ENCODE measurements around the gene RSPH9.

Gene RSPH9

GRCh38 chr6:43681303-43681702 lies 36.5 kb downstream of the RSPH9 start:
- no peak for DNase-seq
- H2BK15ac ChIP-seq (replicated peaks; ENCODE audit: low read depth): no peak overlapping the region
- H2BK120ac ChIP-seq (ENCODE audit: low read depth, low read length): no peak overlapping the region
- no peak overlapping the region for H4K5ac ChIP-seq (ENCODE audit: low read length)
- H3K56ac ChIP-seq (ENCODE audit: low read length): no peak overlapping the region
- no peak overlapping the region for H4K8ac ChIP-seq (ENCODE audit: low read depth, low read length)
- peaks cover 43% of the 10 kb centered on the region for H3K79me1 ChIP-seq (ENCODE audit: low read length)
- no peak overlapping the region for H3K4ac ChIP-seq (ENCODE audit: low read depth, low read length)
- H3K9ac ChIP-seq (ENCODE audit: low read length): no peak overlapping the region
- peaks cover 13% of the 10 kb centered on the region for H3K4me1 ChIP-seq (ENCODE audit: control insufficient read depth, low read depth, low read length)
- H2AK5ac ChIP-seq (ENCODE audit: low read length): no peak overlapping the region
- whole genome bisulfite sequencing (ENCODE audit: extremely low coverage, insufficient coverage, low lambda C conversion rate): no CpG with 5 or more reads among the region's 5 CpGs
- H3K18ac ChIP-seq (ENCODE audit: low read length): no peak overlapping the region
- peaks cover under 1% of the 10 kb centered on the region for H3K36me3 ChIP-seq (ENCODE audit: control insufficient read depth, insufficient read depth, low read length)
- H3K23ac ChIP-seq (ENCODE audit: low read length): no peak overlapping the region
- no peaks in the 10 kb centered on the region for H3K27me3 ChIP-seq (ENCODE audit: insufficient read depth, low read length, poor library complexity)
- H3K79me2 ChIP-seq (ENCODE audit: control insufficient read depth, insufficient read depth, low read length): peaks cover 43% of the 10 kb centered on the region
- no peak overlapping the region for H3K4me3 ChIP-seq (ENCODE audit: low read length)
- no peak overlapping the region for H3K4me2 ChIP-seq (ENCODE audit: low read length)
- no peak overlapping the region for H3K27ac ChIP-seq (ENCODE audit: low read depth, low read length)
- no peak overlapping the region for H2BK5ac ChIP-seq (ENCODE audit: low read length)

GRCh38 chr6:43682724-43683429 lies 38.0 kb downstream of the RSPH9 start:
- Histone ChIP-seq H3K23ac (ENCODE audit: low read length) (no peak overlapping the region), H2BK120ac (ENCODE audit: low read depth, low read length) (no peak overlapping the region), H4K8ac (ENCODE audit: low read depth, low read length) (no peak overlapping the region), H2BK15ac (replicated peaks; ENCODE audit: low read depth) (no peak overlapping the region), H3K4me1 (ENCODE audit: control insufficient read depth, low read depth, low read length) (peaks cover 18% of the 10 kb centered on the region), H3K18ac (ENCODE audit: low read length) (no peak overlapping the region), H2AK5ac (ENCODE audit: low read length) (no peak overlapping the region), H3K56ac (ENCODE audit: low read length) (no peak overlapping the region), H3K36me3 (ENCODE audit: control insufficient read depth, insufficient read depth, low read length) (no peaks in the 10 kb centered on the region), H3K79me2 (ENCODE audit: control insufficient read depth, insufficient read depth, low read length) (peaks cover 55% of the 10 kb centered on the region), H3K27ac (ENCODE audit: low read depth, low read length) (no peak overlapping the region), H3K4me3 (ENCODE audit: low read length) (no peak overlapping the region), H3K27me3 (ENCODE audit: insufficient read depth, low read length, poor library complexity) (no peaks in the 10 kb centered on the region), H3K9ac (ENCODE audit: low read length) (no peak overlapping the region), H3K4ac (ENCODE audit: low read depth, low read length) (no peak overlapping the region), H2BK5ac (ENCODE audit: low read length) (no peak overlapping the region), H3K4me2 (ENCODE audit: low read length) (no peak overlapping the region), H4K5ac (ENCODE audit: low read length) (no peak overlapping the region), H3K79me1 (ENCODE audit: low read length) (peaks cover 51% of the 10 kb centered on the region)
- no CpG with 5 or more reads among the region's 8 CpGs for WGBS (ENCODE audit: extremely low coverage, insufficient coverage, low lambda C conversion rate)
- peak; percentile 39 for DNase-seq

GRCh38 chr6:43683708-43684455 lies 39.0 kb downstream of the RSPH9 start:
- Histone ChIP-seq H3K27me3 (ENCODE audit: insufficient read depth, low read length, poor library complexity) (no peaks in the 10 kb centered on the region), H2AK5ac (ENCODE audit: low read length) (no peak overlapping the region), H3K79me2 (ENCODE audit: control insufficient read depth, insufficient read depth, low read length) (peaks cover 55% of the 10 kb centered on the region), H3K23ac (ENCODE audit: low read length) (no peak overlapping the region), H3K36me3 (ENCODE audit: control insufficient read depth, insufficient read depth, low read length) (no peaks in the 10 kb centered on the region), H3K4me1 (ENCODE audit: control insufficient read depth, low read depth, low read length) (peaks cover 22% of the 10 kb centered on the region), H3K79me1 (ENCODE audit: low read length) (peaks cover 50% of the 10 kb centered on the region), H4K8ac (ENCODE audit: low read depth, low read length) (no peak overlapping the region), H3K27ac (ENCODE audit: low read depth, low read length) (no peak overlapping the region), H4K5ac (ENCODE audit: low read length) (no peak overlapping the region), H3K18ac (ENCODE audit: low read length) (no peak overlapping the region), H3K56ac (ENCODE audit: low read length) (no peak overlapping the region), H2BK5ac (ENCODE audit: low read length) (no peak overlapping the region), H3K4me2 (ENCODE audit: low read length) (no peak overlapping the region), H3K4me3 (ENCODE audit: low read length) (no peak overlapping the region), H2BK120ac (ENCODE audit: low read depth, low read length) (no peak overlapping the region), H3K9ac (ENCODE audit: low read length) (no peak overlapping the region), H3K4ac (ENCODE audit: low read depth, low read length) (no peak overlapping the region), H2BK15ac (replicated peaks; ENCODE audit: low read depth) (no peak overlapping the region)
- WGBS (ENCODE audit: extremely low coverage, insufficient coverage, low lambda C conversion rate): no CpG with 5 or more reads among the region's 1 CpG
- DNase-seq: no peak

GRCh38 chr6:43687079-43687436 lies 42.2 kb downstream of the RSPH9 start:
- no CpG with 5 or more reads among the region's 10 CpGs for WGBS (ENCODE audit: extremely low coverage, insufficient coverage, low lambda C conversion rate)
- Histone ChIP-seq H3K23ac (ENCODE audit: low read length) (peak overlapping the region; percentile 83), H3K79me2 (ENCODE audit: control insufficient read depth, insufficient read depth, low read length) (peaks cover 48% of the 10 kb centered on the region), H3K4ac (ENCODE audit: low read depth, low read length) (peak overlapping the region; percentile 60), H4K8ac (ENCODE audit: low read depth, low read length) (peak overlapping the region; percentile 87), H2BK120ac (ENCODE audit: low read depth, low read length) (no peak overlapping the region), H3K79me1 (ENCODE audit: low read length) (peaks cover 32% of the 10 kb centered on the region), H2AK5ac (ENCODE audit: low read length) (peak overlapping the region; percentile 87), H3K27ac (ENCODE audit: low read depth, low read length) (no peak overlapping the region), H3K4me1 (ENCODE audit: control insufficient read depth, low read depth, low read length) (peaks cover 22% of the 10 kb centered on the region), H3K27me3 (ENCODE audit: insufficient read depth, low read length, poor library complexity) (no peaks in the 10 kb centered on the region), H4K5ac (ENCODE audit: low read length) (peak overlapping the region; percentile 89), H2BK15ac (replicated peaks; ENCODE audit: low read depth) (no peak overlapping the region), H3K9ac (ENCODE audit: low read length) (peak overlapping the region; percentile 98), H3K4me2 (ENCODE audit: low read length) (peak overlapping the region; percentile 91), H3K56ac (ENCODE audit: low read length) (peak overlapping the region; percentile 99), H3K18ac (ENCODE audit: low read length) (no peak overlapping the region), H3K36me3 (ENCODE audit: control insufficient read depth, insufficient read depth, low read length) (no peaks in the 10 kb centered on the region), H2BK5ac (ENCODE audit: low read length) (no peak overlapping the region), H3K4me3 (ENCODE audit: low read length) (peak overlapping the region; percentile 99)
- no peak for DNase-seq

GRCh38 chr6:43687437-43688347 lies 42.9 kb downstream of the RSPH9 start, which contains the start of gene MRPS18A:
Gene MRPS18A (minus strand): TSS chr6:43687791. CDS start chr6:43687779, 12 bp downstream.
- H3K56ac ChIP-seq (ENCODE audit: low read length): peak within 1 kb of the TSS; percentile 99
- peak within 1 kb of the TSS; percentile 60 for H3K4ac ChIP-seq (ENCODE audit: low read depth, low read length)
- no CpG with 5 or more reads among the region's 43 CpGs for WGBS (ENCODE audit: extremely low coverage, insufficient coverage, low lambda C conversion rate)
- peaks cover 28% of the 10 kb centered on the region for H3K79me1 ChIP-seq (ENCODE audit: low read length)
- H3K4me3 ChIP-seq (ENCODE audit: low read length): peak within 1 kb of the TSS; percentile 99
- peak within 1 kb of the TSS; percentile 87 for H4K8ac ChIP-seq (ENCODE audit: low read depth, low read length)
- H3K27me3 ChIP-seq (ENCODE audit: insufficient read depth, low read length, poor library complexity): no peaks in the 10 kb centered on the region
- H3K4me1 ChIP-seq (ENCODE audit: control insufficient read depth, low read depth, low read length): peaks cover 20% of the 10 kb centered on the region
- peak within 1 kb of the TSS; percentile 98 for H3K9ac ChIP-seq (ENCODE audit: low read length)
- peaks cover 43% of the 10 kb centered on the region for H3K79me2 ChIP-seq (ENCODE audit: control insufficient read depth, insufficient read depth, low read length)
- peak within 1 kb of the TSS; percentile 89 for H4K5ac ChIP-seq (ENCODE audit: low read length)
- no peak within 1 kb of the TSS for H2BK120ac ChIP-seq (ENCODE audit: low read depth, low read length)
- H3K18ac ChIP-seq (ENCODE audit: low read length): no peak within 1 kb of the TSS
- H2BK5ac ChIP-seq (ENCODE audit: low read length): peak within 1 kb of the TSS; percentile 78
- H2AK5ac ChIP-seq (ENCODE audit: low read length): peak within 1 kb of the TSS; percentile 87
- peak within 1 kb of the TSS; percentile 91 for H3K4me2 ChIP-seq (ENCODE audit: low read length)
- H2BK15ac ChIP-seq (replicated peaks; ENCODE audit: low read depth): no peak within 1 kb of the TSS
- DNase-seq: peak; percentile 87
- no peaks in the 10 kb centered on the region for H3K36me3 ChIP-seq (ENCODE audit: control insufficient read depth, insufficient read depth, low read length)
- H3K23ac ChIP-seq (ENCODE audit: low read length): peak within 1 kb of the TSS; percentile 83
- H3K27ac ChIP-seq (ENCODE audit: low read depth, low read length): no peak within 1 kb of the TSS

Measured in mesendoderm (in vitro differentiated cells).